HuH-7.5 (cell line): ENCODE results near the gene STON2.

Experiments
- DNase-seq: peaks from one replicate; pipeline ENCODE4 v3.0.0; 2011; ENCODE audit warnings: low spot score

The STON2 gene

DNA sequence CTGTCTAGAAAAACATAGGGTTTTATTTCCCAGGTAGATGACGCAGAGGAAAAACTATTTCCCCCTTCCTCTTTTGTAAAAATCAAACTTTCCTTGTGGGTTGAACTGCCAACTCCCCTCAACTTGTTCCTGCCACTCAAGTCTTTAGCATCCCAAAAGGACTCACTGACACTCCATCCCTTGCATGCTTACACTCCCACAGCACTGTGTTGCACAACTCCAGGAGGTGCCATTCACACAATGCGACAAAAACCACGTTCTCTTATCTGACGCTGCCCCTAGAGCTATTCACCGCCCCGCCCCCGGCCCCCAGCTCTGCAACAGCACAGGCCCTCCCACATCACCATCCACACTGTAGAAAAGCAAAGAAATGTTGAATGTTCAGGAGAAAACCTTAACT is 16.9 kb upstream of the STON2 start:
- DNase-seq = no peak

DNA sequence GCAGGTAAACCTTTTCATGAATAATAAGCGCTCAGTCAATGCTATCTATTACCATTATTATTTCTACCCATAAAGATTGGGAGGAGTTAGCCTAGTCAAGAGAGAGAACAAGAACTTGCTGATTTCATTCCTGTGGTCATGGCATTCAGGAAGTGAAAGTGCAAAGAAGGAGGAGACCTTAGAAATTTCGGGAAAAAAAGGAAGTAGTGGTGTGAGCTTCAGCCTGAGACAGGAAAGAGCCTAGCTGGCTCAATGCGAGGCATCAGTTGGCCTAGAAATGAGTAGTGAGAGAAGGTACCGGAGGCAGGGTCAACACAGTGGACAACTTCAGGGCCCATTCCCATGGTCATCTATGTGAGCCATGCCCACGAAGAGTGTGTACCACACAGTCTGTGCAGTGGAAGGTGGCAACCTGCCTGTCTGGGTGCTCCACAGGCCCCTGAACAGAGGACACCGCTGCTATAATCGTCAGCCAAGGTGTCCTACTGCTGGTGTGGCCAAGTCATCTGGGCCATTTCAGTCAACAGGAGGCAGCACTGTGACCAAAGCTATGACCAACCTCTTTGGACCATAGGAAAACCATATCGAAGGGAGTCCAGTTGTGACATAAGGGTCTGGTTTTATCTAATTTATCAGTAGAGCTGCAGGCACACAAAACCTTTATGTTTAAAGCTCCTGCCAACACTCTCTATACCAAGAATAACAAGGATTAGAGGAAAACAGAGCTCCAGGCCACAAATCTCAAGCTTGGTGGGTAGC is 16.2 kb upstream of the STON2 start:
- no peak for DNase-seq

DNA sequence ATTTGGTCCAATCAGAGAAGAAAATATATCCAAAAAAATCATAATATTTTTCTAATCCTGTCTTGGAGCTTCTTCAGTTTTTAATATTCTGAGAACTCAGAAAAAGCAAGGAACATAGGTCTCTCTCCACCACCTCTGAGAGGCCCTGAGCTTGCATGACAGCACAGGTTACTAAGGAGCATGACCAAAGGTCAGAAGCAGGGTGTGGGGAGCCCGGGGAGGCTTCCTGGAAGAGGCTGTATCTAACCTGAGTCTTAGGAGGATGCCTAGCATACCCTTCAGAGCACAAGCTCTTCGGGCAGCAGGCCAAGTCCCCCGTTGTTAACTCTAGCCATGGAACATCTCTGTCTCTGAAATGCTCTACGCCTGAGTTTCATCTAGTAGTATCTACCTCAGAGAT is 15.7 kb upstream of the STON2 start:
- DNase-seq = no peak

DNA sequence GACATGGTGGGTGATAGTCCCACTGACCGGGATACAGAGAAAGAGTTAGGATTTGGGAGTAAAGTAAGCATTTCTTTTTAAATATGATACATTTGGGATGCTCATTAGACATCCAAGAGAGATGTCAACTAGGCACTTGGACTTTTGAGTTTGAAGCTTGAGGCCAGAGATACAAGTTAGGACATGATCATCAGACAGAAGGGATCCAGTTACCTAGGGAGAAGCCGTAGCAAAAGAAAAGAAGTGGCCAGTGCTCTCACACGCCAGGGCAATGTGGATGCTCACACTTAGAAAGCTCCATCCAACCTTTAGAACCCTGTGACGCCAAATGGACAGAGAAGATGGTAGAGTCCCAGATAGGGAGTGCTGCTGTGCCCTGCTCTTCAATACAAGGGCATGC is 14.0 kb upstream of the STON2 start:
- no peak for DNase-seq

DNA sequence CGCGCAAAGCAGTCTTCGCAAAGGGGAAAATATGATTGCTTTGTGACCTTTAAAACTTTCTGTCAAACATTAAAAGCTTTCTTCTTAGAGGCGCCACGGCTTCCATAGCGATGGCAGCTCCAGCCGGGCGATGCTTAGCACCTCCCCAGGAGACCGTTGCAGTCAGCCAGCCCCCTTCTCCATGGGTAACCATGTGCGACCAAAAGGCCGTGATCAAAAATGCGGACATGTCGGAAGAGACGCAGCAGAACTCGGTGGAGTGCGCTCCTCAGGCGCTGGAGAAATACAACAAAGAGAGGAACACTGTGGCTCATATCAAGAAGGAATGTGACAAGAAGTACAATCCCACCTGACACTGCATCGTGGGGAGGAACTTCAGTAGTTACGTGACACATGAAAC is 12.7 kb upstream of the STON2 start:
- no peak for DNase-seq

DNA sequence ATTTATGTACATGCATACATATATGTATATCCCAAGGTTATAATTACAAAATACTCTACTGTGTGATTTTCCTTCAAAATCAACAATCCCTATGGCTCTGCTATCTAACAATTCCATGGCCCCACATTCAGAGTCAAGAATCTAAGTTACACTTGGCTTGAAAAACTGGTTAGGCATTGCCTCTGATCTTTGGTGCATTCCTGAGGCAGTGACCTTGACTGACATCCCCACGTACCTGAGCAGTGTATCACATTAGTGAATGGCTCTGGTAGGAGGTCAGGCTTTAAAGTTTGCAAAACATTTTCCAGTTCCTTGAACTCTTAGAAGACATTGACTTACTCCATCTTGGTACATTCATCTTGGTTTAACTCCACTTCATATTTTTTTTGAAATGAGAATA is 8.5 kb upstream of the STON2 start:
- no peak for DNase-seq

DNA sequence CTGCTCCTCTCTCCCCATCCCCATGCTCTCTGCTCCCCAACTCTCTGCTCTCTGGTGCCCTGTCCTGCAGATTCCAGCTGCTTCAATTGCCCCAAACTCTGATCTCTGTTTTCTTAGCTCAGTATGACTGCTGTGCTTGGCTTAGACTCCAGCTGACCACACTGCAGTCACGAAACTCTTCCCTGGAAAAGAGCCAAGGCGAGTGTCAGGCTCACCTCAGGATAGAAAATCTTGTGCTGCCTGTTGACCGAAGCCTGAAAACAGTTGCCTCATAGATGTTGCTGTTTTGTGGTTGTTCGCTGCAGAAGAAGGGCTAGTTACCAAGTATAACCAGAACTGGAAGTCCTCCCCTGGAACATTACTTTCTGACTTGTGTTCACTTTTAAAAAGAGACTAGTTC is 6.7 kb upstream of the STON2 start:
- no peak for DNase-seq

DNA sequence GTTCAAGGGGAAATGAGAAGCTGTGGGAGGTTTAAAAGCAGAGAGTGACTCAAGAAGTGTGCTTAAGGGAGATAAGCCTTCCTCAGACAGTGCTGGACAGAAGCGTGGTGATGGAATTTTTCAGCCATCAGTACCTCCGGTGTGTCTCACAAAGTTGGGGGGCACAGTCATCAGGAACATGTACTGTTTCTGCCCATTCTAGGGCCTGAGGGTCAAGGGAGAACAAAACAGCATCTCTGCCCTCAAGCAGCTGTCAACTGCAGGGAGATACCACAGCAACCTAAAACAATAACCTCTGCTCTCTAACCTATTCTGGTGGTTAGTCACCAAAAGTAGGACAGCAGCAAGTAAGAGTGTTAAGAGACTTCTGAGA is 2.0 kb upstream of the STON2 start:
- DNase-seq = no peak

DNA sequence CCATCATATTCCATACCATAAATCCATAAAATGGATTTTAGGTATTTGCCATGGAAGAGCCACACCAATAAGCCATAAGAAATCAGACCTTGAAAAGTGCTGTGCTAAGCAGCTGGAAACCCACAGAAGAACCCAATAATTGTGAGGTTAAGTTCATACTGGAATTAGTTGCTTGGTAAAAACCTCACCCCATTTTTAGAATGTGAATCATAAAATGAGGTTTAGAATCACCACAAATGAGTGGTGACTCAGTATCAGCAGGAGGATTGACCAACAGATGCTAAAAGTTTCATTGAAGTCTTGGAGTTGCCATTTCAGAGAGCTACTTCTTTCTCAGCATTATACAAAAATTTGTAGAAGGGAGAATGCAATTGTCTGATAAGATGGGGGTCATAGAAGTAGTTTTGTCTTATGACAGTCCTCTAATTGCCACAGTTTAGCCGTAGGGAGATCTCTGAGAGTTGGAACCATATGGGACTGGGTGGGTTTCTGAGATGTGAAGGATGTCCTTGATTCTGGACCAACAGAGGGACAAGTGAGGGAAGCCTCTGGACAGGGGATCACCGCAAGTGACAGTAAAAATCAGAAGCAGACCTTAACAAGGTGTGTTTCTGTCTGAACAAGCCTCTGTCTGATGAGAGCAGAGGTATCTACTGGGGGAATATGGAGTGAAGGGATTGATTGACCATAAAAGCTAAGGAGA is 1.4 kb upstream of the STON2 start:
- DNase-seq = no peak

DNA sequence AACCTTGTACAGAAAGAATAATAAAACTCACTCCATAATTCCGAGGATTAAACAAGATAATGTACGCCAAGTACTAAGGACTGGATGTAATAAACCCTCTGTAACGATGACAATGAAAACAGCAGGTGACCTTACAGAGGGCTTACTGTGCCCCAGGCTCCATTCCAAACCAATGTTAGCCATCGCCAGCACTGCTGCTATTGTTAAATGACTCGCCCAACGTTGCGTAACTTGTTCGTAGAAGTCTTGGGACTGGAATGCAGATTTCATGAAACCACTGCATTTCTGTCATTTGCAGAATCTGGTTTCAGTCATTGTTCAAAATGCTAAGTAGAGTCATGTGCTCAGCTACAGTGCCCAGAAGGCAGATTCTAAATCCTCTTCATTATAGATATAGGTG is 728 bp upstream of the STON2 start:
- DNase-seq = peak; percentile 18

DNA sequence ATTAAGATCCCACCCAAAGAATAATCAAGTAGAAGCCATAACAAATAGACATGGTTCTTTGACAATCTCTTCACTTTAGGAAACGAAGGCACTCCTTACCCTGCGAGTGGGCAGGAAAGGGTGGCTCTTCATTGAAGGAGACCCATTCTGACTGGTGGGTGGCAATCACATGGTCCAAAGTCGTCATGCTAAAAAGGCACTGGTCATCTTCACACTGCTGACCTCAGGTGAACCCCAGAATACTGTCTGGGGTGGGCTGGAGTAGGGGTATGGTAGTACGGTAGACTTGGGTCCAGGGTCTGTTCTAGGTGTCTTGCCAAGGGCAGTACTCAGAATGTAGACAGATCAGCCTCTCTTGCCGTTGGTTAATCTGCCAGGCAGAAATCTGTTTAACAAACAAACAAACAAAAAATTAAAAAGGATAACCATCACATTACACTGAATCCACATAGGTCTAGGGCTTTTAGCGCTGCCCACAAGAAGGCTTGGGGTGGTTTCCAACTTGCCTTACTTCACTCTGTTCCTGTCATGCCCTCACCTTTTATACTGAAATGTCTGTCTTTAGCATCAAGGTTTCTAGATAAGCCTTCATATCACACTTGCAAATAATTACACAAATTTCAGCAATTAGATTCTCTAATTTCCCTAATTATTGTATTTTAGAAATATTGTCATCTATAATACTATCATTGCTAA is 1.8 kb downstream of the STON2 start:
- no peak for DNase-seq

DNA sequence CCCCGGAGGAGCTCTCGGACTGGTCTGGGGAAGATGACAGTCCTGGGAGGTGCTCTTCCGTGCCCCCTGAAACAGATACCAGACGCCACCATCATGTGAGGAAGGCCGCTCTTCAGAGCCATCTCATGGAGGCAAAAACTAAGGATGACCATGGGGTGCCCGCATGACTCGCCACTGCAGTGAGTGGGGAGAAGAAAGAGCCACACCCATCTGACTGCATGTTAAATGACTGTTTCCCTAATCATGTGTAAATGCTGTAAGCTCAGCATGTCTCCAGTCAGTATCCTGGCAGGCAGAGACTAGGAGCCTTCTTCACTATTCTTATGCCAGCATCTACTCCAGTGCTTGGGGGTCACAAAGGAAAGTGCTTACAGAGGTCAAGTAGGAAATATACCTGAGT is 4.0 kb downstream of the STON2 start:
- no peak for DNase-seq

DNA sequence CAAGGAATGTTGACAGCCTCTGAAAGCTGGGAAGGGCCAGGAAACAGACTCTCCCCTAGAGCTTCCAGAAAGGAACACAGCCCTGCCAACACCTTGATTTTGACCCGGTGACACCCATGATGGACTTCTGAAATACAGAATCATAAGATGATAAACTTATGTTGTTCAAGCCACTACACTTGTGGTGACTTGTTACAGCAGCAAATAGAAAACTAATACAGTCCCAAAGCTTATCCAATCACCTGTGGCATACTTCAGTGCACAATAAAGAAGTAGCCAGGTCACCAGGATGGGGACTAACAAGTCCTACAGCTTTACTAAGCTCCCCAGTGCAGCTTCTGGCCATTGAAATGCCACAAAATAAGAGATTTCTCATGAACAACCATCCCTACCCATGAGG is 5.4 kb downstream of the STON2 start:
- DNase-seq = no peak

DNA sequence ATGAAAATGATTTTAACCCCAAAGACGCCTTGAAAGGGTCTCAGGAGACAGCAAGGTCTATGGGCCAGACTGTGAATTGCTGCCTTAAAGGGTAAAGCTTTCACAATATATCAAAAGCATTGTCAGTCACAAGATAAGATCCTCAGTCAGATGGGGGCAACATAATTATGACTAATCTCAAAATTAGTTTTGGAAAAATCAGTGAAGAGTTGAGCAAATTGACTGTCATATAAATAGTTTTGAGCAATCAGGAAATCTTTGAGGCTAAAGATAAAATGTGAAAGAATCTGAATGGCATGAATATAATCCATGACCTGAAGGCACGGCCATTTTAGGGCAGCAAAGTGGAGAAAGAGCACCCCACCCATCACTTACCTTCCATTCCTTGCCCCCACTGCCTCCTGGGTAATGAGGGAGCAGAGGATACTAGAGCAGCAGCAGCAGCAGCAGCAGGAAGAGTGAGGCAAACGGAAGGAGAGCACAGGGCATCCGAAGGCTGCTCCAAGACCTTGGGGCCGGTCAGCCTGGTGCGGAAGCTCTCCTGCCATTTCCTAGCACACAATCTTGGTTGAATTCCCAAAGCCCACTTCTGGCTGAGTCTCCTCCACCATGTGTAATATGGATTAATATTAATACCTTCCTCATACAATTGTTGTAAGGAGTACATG is 7.0 kb downstream of the STON2 start:
- DNase-seq = no peak

DNA sequence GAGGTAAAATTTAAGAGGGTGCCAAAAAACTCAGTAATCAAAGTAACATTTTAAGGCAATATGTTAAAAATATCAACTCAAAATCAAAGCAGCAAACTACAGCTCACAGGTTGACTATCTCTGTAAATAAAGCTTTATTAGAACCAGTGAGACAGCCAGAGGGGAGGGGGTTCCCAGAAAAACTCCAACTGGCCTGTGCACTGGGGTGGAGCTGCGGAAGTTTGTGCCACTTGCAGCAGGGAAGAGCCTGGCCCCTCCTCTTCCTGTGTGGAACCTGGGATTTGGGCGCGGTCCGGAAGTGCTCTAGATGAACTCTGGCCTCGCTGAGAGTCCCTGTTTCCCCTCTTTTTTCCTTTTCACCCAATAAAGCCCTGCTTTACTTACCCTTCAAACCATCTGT is 8.1 kb downstream of the STON2 start:
- no peak for DNase-seq

DNA sequence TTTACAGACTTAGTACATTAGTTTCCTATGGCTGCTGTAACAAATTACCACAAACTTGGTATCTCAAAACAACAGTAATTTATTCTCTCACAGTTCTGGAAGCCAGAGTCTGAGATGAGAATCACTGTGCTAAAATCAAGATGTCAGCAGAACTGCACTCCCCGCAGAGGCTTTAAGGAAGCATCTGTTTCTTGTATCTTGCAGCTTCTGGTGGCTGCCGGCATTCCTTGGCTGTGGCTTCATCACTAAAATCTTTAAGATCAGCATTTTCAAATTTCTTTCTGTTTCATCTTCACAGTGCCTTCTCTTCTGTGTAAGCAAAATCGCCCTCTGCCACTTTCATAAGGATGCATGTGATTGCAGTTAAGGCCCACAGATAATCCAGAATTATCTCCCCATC is 9.4 kb downstream of the STON2 start:
- no peak for DNase-seq

DNA sequence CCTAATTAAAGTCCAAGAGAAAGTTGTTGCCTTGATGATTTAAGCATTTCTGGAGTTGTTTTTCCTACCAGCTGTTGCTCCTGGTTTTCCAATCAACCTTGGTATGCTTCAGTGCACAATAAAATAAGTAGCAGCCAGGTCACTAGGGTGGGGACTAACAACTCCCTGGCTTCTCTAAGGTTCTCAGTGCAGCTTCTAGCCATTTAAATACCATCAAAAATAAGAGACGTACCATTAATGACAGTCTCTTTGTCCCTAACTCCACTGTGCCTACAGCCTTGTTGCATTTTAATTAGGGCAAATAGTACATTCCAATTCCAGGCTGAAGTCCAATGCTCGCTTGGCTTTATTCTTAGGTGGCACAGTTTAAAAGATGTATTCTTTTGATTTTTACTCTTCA is 11.8 kb downstream of the STON2 start:
- no peak for DNase-seq

DNA sequence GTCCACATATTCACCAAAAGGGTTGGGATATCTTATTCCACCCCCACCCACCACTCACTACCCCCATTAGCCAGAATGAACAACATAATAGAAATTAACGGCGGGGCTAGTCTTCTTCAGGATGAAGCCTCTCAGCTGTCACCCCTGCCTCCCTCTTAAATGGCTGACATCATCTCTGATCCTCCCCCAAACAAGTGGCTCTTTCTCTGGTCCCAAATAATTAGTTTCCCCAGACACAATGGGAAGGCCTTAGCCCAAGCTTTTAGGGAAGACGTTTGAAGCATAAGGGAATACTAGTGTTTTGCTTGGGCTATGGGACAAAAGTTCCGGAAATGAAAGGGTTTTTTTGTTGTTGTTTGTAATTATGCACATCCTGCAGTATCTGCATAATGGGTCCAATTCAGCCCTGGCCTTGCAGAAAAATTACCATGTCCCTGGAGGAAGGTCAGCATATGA is 13.8 kb downstream of the STON2 start:
- DNase-seq = no peak

DNA sequence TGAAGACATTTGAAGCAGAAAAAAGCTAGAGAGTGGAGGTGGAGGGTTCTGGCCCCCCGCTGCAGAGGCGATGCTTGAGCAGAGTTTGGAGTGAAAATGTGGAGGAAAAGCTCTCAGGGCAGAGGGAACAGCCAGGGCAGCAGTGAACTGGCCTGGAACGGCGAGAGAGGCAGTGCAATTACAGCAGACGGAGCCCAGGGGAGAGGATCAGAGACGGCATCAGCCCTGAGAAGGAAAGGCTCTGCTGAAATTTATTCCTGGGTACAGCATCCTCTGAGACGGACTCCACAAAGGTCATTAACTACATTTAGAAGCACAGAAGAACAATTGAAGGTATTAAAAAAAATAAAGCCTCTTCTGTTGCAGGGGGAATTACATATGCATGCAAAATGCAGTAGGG is 14.2 kb downstream of the STON2 start:
- DNase-seq = no peak

DNA sequence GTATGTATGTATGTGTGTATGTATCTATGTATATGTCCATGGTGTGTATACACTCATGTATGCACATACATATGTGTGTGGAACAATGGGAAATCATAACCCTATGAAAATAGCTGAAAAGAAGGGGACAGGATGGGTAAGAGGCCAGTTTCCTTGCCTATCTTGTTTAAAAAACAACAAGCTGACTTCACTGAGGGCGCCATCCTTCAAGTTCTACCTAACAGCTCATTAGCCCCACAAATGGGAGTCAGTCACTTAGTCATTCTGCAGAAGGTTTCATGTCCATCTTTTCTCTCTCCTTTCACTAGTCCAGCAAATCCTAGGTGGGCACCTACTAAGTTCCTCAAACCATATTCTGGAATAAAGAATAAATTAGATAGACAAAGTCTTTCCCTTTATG is 14.7 kb downstream of the STON2 start:
- no peak for DNase-seq

DNA sequence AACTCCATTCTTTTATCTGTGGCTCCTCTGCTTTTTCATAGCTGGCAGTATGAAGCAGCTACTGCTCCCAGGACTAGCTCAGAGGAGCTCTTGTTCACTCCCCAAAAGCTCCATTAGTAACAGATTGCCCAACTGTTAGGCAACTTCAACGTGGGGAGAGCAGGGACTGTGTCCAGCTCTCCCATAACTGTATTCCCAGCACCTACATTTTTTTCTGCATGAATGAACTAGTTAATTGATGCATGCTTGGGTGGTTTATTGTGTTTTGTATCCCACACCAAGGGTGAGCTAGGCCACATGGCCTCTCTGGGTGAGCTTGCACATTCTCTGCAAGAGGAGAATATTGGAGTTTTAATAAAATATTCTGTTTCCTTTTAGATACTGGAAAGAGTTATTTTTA is 15.2 kb downstream of the STON2 start:
- no peak for DNase-seq

DNA sequence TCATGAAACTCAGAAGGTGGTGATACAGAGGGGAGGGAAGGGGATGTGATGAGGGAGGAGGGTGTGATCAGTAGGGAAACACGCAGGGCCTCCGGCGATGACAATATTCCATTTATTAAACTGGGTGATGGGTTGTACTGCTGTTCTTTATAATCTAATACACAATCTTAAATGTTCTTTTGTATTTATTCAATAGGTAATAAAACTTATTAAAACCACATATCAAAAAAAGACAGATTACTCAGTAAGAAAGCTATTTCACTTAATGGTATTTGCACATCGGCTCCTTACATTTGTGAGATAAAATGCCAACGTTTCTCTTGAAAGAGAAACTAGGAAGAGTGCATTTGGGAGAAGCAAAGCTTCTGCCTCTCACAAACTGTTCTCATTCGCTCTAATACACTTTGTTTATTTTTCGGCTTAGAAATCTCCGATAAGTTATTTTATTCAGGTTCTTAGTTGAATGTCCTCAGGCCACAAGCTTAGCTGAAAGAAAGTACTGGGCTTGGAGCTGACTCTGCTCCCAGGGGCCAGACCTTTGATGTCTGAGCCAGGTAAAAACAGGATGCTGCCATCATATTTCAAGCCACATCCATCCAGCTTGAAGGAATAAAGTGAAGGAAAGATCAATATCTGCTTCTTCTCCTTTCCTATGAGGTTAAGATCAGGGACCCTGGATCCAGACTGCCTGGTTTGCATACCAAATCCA is 17.5 kb downstream of the STON2 start:
- no peak for DNase-seq
